Stimulated activated CD8-positive, alpha-beta memory T cell treated with anti-CD3 and anti-CD28 coated beads, Interleukin-7, amount 100 ng/mL, for 24 hours (primary cell): ENCODE measurements around the gene WNT7B.

Experiments used
- DNase-seq: peaks from one replicate; pipeline ENCODE4 v3.0.0-alpha.2; 2020; ENCODE audit warnings: low read depth

WNT7B gene

GRCh38 chr22:45971408-45972028, 5.4 kb downstream of the WNT7B start:
- DNase-seq, result no peak

- no peak for DNase-seq
Measured at GRCh38 chr22:45970705-45971407, 6.1 kb downstream of the WNT7B start.

- no peak for DNase-seq
Measured at GRCh38 chr22:45969801-45970470, 7.0 kb downstream of the WNT7B start.

GRCh38 chr22:45969414-45969799, 7.6 kb downstream of the WNT7B start:
- DNase-seq, result no peak

GRCh38 chr22:45968751-45969413, 8.1 kb downstream of the WNT7B start:
- DNase-seq, result no peak

GRCh38 chr22:45968003-45968650, 8.8 kb downstream of the WNT7B start:
- DNase-seq, result no peak

GRCh38 chr22:45966895-45967365, 10.0 kb downstream of the WNT7B start:
- no peak for DNase-seq

GRCh38 chr22:45966320-45966894, 10.6 kb downstream of the WNT7B start:
- DNase-seq, result no peak

GRCh38 chr22:45965563-45965962, 11.4 kb downstream of the WNT7B start:
- no peak for DNase-seq

- no peak for DNase-seq
Measured at GRCh38 chr22:45964926-45965527, 11.9 kb downstream of the WNT7B start.

- DNase-seq, result no peak
Measured at GRCh38 chr22:45964372-45964771, 12.6 kb downstream of the WNT7B start.

GRCh38 chr22:45963821-45964220, 13.1 kb downstream of the WNT7B start:
- no peak for DNase-seq

GRCh38 chr22:45962756-45963324, 14.1 kb downstream of the WNT7B start:
- DNase-seq, result no peak

GRCh38 chr22:45962434-45962718, 14.6 kb downstream of the WNT7B start:
- DNase-seq, result no peak

- DNase-seq, result no peak
Measured at GRCh38 chr22:45961679-45962433, 15.1 kb downstream of the WNT7B start.

GRCh38 chr22:45960477-45961386, 16.2 kb downstream of the WNT7B start:
- DNase-seq, result no peak

GRCh38 chr22:45959719-45960476, 17.1 kb downstream of the WNT7B start:
- DNase-seq, result no peak

GRCh38 chr22:45958971-45959370, 18.0 kb downstream of the WNT7B start:
- no peak for DNase-seq

GRCh38 chr22:45957826-45958225, 19.1 kb downstream of the WNT7B start:
- no peak for DNase-seq
